Upper lobe of left lung (tissue), 4 donors: ENCODE measurements around the gene TBC1D1.

Source experiments
- CTCF ChIP-seq, 6 experiments: fragments of 450-650 bp in 4 of 6; fragments of 200-600 bp in 2 of 6; sonication (generic) in 2 of 6; IDR thresholded peaks; one replicate each; pipeline ENCODE4 v1.5.1; 2016 to 2019; ENCODE audit warnings: antibody characterized with exemption in 6 of 6
- EP300 ChIP-seq, 4 donors: sonication (generic); formaldehyde crosslinking; IDR thresholded peaks; one replicate each; pipeline ENCODE4 v1.5.1; 2017; ENCODE audit warnings: antibody characterized with exemption in 4 of 4, control low read depth in 2 of 4
- POLR2A ChIP-seq, 4 donors: fragments of 450-650 bp; IDR thresholded peaks; one replicate each; pipeline ENCODE4 v1.5.1; 2016 to 2017; ENCODE audit warnings: antibody characterized with exemption in 4 of 4, mild to moderate bottlenecking in 2 of 4

- no peak for TF ChIP-seq CTCF (IDR thresholded peaks at IDR 0.05)
- TF ChIP-seq EP300 (IDR thresholded peaks at IDR 0.05): no peak
- no peak for TF ChIP-seq POLR2A (IDR thresholded peaks at IDR 0.05)
Measured at GRCh38 chr4:38135201-38135600, 244.3 kb downstream of the TBC1D1 start.
